Measurements from ENCODE around the gene RETREG3.
A peak's percentile ranks its signal among the peaks of the same experiment; 100 is the strongest.
"Not testable (repeated sequence)": the region's sequence is repeated elsewhere in the genome, so short reads cannot be mapped to it uniquely, and the experiment has no call there.

RETREG3 gene

GRCh38 chr17:42612013-42612412 is 2.8 kb upstream of the RETREG3 start:
- no peak for DNase-seq (ENCODE audit: low read depth)

GRCh38 chr17:42609814-42610801 is 934 bp upstream of the RETREG3 start:
- DNase-seq (ENCODE audit: low read depth), result not testable (repeated sequence)

- DNase-seq (ENCODE audit: low read depth), result no peak
Observed at GRCh38 chr17:42608305-42609181, 631 bp downstream of the RETREG3 start.

DNA sequence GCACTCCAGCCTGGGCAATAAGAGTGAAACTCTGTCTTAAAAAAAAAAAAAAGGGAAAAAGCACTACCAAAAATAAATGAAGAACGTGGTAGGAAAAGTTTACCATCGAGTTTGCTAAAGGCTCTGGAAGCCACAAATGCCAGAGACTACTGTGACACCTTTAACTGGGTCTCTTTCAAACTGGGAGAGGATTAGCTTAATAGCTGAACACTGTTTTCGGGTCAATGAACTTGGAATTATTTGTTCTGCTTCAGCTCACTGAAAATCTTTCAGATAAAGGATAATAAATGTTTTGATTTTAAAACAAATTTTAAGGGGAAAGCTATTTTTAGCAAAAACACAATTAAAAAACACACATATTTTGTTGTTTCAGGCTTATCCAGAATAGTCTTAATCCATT is 1.4 kb downstream of the RETREG3 start:
- no peak for DNase-seq (ENCODE audit: low read depth)

DNA sequence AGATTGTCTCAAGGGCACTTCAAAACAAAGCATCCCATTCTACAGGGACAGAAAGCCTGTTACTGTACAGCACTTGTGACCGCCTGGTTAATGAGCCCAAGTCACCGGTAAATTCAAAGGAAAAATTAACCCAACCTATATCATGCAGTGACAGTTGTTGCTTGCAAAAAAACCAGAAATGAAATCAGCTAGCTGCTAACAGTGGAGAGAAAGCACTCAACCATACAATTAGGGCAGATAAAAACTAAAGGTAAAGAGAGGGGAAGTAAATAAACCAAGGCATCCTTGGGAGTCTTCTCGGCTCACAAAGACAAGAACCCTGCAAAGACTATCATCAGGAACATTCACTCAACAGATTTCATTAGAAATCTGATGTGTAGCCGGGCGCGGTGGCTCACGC is 5.9 kb downstream of the RETREG3 start:
- DNase-seq (ENCODE audit: low read depth), result no peak

DNA sequence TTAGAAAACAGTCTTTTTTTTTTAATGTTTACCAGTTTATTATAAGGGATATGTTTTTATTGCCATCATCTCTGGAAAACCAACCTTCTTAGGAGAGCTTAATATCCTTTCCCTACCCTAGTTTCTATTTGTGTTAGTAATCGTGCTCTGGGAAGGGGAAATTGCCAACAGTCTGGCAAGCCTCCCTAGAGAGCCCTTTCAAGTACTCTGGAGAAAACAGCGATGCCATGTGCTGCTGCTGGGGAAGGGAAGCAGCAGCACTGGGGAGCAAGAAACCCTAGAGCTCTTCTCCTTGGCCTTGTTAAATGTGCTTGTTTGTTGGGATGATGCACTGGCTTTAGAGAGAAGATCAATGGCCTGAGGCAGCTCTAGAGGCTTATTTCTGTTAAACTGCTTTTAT is 10.3 kb downstream of the RETREG3 start:
- no peak for DNase-seq (ENCODE audit: low read depth)

DNA sequence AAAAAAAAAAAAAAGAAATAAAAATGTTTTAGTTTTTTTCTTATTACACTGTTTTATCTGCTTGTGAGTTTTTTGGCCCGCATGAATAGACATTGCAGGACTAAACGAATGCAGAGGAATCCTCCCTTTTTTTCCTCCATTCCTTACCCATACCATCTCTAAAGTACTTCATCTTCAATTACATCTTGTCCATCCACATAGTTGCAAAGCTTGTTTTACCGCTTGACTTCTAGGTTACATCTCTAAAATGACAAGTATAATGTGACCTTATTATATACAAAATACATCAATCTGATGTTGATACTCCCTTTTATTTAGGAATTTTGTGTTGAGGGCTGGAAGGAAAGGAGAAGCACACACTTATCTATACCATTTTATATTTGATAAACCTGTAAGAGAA is 12.8 kb downstream of the RETREG3 start:
- DNase-seq (ENCODE audit: low read depth), result no peak

- no peak for DNase-seq (ENCODE audit: low read depth)
Observed at GRCh38 chr17:42591411-42591810, 17.8 kb downstream of the RETREG3 start.

DNA sequence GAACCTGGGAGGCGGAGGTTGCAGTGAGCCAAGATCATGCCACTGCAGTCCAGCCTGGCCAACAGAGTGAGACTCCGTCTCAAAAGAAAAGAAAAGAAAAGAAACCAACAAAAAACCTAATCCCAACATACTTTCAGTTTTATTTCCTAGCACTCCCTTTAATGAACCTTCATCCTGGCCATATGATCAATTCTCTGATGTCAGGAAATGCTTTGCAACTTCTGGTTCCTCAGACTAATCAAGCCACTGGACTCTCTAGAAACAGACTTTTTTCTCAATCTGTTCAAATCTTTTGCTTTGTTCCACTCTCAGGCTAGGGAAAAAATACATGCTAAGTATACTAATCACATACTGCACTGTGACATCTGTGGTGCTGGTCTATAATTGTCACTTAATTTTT is 18.3 kb downstream of the RETREG3 start:
- DNase-seq (ENCODE audit: low read depth), result no peak

- DNase-seq (ENCODE audit: low read depth), result no peak
Observed at GRCh38 chr17:42586514-42587230, 22.5 kb downstream of the RETREG3 start.

- DNase-seq (ENCODE audit: low read depth), result no peak
Observed at GRCh38 chr17:42585353-42585752, 23.8 kb downstream of the RETREG3 start.

DNA sequence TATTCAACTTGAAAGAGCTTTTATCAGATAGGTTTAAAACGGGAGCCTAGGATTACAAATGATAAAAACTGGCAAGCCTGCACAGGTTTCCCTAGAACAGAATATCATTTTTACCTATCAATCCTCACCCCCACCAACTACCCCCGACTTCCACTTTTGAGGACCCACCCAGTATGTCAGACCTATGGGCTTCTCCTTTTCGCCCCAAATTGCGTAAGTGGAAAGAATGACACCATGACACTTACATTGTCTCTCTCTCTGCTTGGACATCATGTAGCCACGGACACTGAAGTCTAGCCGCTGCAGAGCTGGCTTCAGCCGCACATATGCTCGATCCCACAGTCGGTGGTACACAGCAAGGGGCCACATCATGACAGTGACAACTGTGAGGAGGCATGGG is 24.3 kb downstream of the RETREG3 start:
- DNase-seq (ENCODE audit: low read depth), result no peak

GRCh38 chr17:42581744-42582270 is 27.4 kb downstream of the RETREG3 start:
- DNase-seq (ENCODE audit: low read depth), result no peak

GRCh38 chr17:42579794-42580551 is 29.2 kb downstream of the RETREG3 start:
- no peak for DNase-seq (ENCODE audit: low read depth)

- DNase-seq (ENCODE audit: low read depth), result no peak
Observed at GRCh38 chr17:42578282-42578869, 30.8 kb downstream of the RETREG3 start.

DNA sequence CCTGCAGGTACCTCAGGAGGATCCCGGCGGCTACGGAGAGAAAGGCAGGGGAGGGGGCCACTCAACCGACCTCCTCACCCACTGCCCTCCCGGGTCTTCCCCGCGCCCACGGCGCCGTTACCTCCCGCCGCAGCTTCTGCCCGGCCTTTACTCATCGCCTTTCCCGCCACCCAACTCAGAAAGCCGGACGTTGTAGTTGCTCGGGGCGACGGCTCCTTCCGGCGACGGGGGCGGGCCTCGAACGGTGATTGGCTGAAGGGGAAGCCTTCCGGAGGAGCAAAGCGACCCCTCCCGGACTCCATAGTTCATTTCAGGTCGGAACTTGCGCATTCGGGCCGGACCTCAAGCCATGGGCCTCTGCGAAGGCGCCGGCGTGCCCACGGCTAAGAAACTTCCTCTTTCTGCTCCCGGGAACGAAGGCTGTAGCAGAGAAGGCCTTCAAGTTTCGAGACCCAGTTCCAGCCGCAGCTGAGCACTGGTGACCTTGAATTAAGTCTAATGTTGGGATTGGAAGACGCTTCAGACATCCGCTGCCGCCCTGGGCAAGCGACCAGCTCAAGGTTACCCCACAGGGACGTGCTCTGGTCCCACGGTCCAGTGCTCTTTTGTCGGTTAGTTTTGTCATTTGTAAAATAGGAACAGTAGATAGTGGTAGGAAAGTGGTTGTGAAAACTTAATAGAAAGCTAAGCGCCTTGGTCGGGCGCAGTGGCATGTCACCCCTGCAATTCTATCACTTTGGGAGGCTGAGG is 31.5 kb downstream of the RETREG3 start, which contains the start of gene PSMC3IP:
PSMC3IP (minus strand) TSS at position 198 of the 750 bp plus-strand sequence; CDS start at position 155, 43 bp downstream.
- peak; percentile 58 for DNase-seq (ENCODE audit: low read depth)

DNA sequence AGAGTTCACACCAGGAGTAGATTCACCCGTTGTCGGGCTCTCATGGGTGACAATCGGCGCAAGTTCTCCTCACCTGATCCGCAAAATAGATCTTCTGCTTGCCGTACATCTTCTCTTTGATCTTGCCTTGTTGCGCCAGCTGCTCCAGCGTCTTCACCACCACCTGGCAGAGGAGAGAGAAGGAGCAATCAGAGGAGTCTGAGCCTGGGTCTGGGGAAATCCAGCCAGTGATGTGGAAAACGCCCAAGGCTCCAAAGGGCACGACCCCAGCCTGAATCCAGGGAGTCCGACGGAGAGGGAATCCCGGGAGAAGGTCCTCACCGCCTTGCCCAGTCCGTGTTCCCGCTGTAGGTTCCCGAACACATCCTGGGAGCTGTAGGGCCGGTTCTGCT is 32.0 kb downstream of the RETREG3 start:
- DNase-seq (ENCODE audit: low read depth), result no peak

GRCh38 chr17:42574463-42574862 is 34.7 kb downstream of the RETREG3 start:
- no peak for DNase-seq (ENCODE audit: low read depth)

- DNase-seq (ENCODE audit: low read depth), result no peak
Observed at GRCh38 chr17:42573095-42573494, 36.1 kb downstream of the RETREG3 start.
